Activated naive CD8-positive, alpha-beta T cell treated with anti-CD3 and anti-CD28 coated beads for 36 hours (primary cell): ENCODE data around the gene POMGNT2. TPM values are rescaled to one million over a fixed set of nuclear protein-coding genes. Genes with fewer than 3 reads are reported as not detected.
"Not testable (repeated sequence)": the region's sequence is repeated elsewhere in the genome, so short reads cannot be mapped to it uniquely, and the experiment has no call there.

Experiments
- DNase-seq: peaks from one replicate; pipeline ENCODE4 v3.0.0; 2021
- H3K27ac Mint-ChIP-seq: one replicate; pipeline ENCODE4 v1.8.0; 2022; ENCODE audit warnings: mild to moderate bottlenecking, moderate library complexity, mixed read lengths
- H3K27me3 Mint-ChIP-seq: one replicate; pipeline ENCODE4 v1.8.0; 2022; ENCODE audit warnings: mild to moderate bottlenecking, mixed read lengths
- H3K36me3 Mint-ChIP-seq: one replicate; pipeline ENCODE4 v1.8.0; 2021; ENCODE audit warnings: mild to moderate bottlenecking, mixed read lengths
- H3K4me1 Mint-ChIP-seq: one replicate; pipeline ENCODE4 v1.8.0; 2021; ENCODE audit warnings: mixed read lengths
- H3K4me3 Mint-ChIP-seq: one replicate; pipeline ENCODE4 v1.8.0; 2022; ENCODE audit warnings: mild to moderate bottlenecking, moderate library complexity, mixed read lengths
- H3K9me3 Mint-ChIP-seq: one replicate; pipeline ENCODE4 v1.8.0; 2022; ENCODE audit warnings: mixed read lengths
- total RNA-seq, 2 experiments: library from RNA; stranded (reverse); gene quantifications; one replicate each; pipeline ENCODE4 v1.2.3, GENCODE V29; 2021

The POMGNT2 gene
- total RNA-seq, 2 experiments from 2014 or later: 12.1 to 13.3 TPM

DNA sequence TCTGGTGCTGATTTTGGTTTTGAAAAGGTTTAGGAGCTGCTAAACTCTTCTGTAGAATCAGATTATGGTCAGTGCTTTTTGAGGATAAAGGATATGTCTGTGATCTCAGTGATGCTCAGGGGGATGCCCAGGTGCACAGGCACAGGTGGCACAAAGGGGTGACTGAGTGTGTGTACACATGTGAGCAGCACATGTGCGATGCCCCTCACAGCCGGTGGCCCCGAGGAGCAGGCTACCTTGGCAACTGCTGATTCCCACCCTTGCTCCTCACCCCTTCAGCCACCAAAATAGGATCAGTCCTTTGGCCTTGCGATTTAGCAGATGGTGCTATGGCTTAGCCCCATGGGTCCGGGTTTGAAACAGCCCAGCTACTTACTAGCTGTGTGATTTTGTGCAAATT lies 51.1 kb downstream of the POMGNT2 start:
- no peak for DNase-seq
- Mint-ChIP-seq H3K9me3 (peaks cover 20% of the 10 kb centered on the region), H3K36me3 (peaks cover 4% of the 10 kb centered on the region), H3K4me3 (no peak overlapping the region), H3K27ac (no peak overlapping the region), H3K4me1 (peaks cover 1% of the 10 kb centered on the region), H3K27me3 (no peaks in the 10 kb centered on the region)

DNA sequence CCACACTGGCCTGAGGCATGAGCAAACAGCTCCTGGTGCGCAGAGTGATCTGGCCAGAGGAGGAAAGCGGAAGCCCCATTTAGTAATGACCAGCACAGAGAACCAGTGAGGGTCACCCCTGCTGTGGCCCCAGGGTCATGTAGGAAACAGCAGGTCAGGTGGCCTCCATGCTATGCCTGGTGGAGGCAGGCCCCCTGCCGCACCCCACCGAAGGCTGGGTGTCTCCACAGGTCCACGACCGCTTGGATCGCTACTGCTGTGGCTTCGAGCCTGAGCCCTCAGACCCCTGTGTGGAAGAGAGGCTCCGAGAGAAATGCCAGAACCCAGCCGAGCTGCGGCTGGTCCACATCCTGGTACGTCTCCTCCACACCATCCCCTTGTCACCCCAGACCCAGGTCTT lies 52.6 kb downstream of the POMGNT2 start:
- Mint-ChIP-seq H3K4me3 (no peak overlapping the region), H3K27ac (no peak overlapping the region), H3K27me3 (no peaks in the 10 kb centered on the region), H3K4me1 (no peaks in the 10 kb centered on the region), H3K9me3 (peaks cover 28% of the 10 kb centered on the region), H3K36me3 (peaks cover 5% of the 10 kb centered on the region)
- DNase-seq: no peak

DNA sequence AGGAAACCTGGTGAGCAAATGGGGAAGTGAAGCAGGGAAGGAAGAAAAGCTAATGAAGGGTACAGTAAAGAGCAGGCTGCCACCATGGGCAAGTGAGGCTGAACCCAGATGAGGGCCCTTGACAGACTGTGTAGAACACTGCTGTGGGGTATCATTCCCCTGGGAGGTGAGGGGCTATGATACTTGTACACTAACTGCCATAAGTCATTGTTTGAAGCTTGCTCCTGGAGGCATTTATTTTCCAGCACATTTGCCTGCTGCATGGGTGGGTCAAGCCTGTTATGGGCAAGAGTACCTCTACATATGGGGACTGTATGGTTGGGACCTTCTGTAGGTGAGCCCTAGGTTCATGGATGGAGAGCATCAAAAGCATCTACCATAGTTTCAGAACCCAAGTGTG lies 57.4 kb downstream of the POMGNT2 start:
- Mint-ChIP-seq H3K27me3 (no peaks in the 10 kb centered on the region), H3K36me3 (peaks cover 15% of the 10 kb centered on the region), H3K27ac (no peak overlapping the region), H3K4me1 (no peaks in the 10 kb centered on the region), H3K4me3 (no peak overlapping the region), H3K9me3 (peaks cover 44% of the 10 kb centered on the region)
- DNase-seq: no peak

DNA sequence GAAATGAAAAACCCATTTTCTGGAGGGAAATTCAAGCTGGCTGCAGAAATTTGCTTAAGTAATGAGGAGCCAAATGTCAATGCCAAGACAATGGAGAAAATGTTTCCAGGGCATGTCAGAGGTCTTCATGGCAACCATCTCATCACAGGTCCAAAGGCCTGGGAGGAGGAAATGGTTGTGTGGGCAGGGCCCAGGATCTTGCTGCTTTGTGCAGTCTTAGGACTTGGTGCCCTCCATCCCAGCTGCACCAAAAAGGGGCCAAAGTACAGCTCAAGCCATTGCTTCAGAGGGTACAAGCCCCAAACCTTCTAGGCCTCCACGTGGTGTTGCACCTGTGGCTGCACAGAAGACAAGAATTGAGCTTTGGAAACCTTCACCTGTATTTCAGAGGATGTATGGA lies 59.3 kb downstream of the POMGNT2 start:
- peaks cover 15% of the 10 kb centered on the region for H3K36me3 Mint-ChIP-seq

DNA sequence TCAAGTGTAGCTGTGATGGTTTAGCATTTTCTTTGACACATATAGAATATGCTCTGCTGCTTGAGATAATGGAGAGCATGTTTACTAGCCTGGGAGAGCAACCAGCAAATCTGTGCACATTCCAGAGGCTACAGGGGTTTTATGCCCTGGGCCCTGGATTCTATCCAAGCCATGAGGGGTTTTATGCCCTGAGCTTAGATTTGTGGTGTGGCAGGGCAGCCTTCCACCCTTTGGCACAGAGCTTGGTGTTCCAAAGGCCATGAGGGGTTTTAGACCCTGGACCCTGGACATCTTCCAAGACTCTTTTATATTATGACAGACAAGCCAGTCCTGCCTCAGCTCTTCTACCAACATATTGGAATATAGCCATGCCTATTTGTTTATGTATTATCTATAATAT lies 60.8 kb downstream of the POMGNT2 start:
- DNase-seq, H3K4me3 Mint-ChIP-seq, H3K27ac Mint-ChIP-seq, H3K27me3 Mint-ChIP-seq, H3K4me1 Mint-ChIP-seq: not testable (repeated sequence)
- Mint-ChIP-seq H3K9me3 (peaks cover 25% of the 10 kb centered on the region), H3K36me3 (peaks cover 10% of the 10 kb centered on the region)

More for the DNA sequence above, 59.3 kb downstream of the POMGNT2 start:
- DNase-seq: no peak
- Mint-ChIP-seq H3K27ac (no peak overlapping the region), H3K9me3 (peaks cover 34% of the 10 kb centered on the region), H3K4me1 (no peaks in the 10 kb centered on the region), H3K27me3 (no peaks in the 10 kb centered on the region), H3K4me3 (no peak overlapping the region)

DNA sequence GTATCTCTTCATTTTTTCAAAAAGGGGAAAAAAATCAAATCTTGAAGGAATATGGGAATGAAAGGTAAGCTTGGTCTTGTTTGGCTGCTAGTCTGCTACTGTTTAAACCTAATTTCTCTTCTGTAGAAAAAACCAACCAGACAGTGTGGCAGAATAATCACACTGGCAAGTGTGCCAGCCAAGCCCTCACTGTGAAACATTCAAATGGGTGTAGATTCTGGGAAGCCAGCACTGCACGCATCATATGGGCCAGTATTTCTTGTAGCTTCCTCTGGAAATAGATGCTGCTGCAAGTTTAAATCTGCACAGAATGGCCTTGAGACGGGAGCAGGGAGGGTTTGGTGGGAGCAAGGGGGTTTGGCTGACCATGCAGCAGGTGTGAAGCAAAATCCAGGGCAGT lies 62.1 kb downstream of the POMGNT2 start:
- Mint-ChIP-seq H3K27me3 (no peaks in the 10 kb centered on the region), H3K27ac (no peak overlapping the region), H3K4me1 (no peaks in the 10 kb centered on the region), H3K4me3 (no peak overlapping the region), H3K36me3 (peaks cover 10% of the 10 kb centered on the region), H3K9me3 (peaks cover 18% of the 10 kb centered on the region)
- DNase-seq: no peak

DNA sequence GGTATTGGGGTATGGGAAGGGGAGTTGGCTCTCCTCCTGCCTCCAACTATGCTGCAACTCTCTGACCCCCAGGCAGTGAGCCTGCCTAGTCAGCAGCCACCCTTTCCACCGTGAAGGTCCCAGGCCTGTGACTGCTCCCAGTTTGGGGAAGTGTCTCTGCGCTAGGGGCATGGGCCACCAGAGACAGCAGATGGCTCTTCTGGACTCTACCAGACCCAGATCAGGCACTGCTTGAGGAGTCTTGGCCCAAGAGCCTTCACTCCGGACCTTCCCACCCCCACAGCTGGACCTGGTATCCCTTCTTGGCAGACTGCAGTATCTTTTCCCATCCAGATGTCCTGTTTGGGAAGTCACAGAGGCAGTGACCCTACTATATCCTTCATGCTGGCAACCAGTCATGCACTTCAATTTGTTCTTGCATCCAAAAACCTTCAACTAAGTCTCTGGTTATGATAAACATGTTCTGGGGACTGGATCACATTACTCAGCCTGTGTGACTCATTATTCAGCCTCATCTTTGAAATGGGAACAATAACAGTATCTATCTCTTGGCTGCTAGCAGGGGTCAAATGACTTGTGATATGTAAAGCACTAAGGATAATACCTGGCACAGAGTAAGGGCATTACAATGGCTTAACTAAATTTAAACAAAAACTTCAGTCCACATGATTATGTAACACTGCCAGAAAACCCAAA lies 62.7 kb downstream of the POMGNT2 start:
- H3K4me3 Mint-ChIP-seq: no peak overlapping the region
- no peak overlapping the region for H3K27ac Mint-ChIP-seq
- H3K27me3 Mint-ChIP-seq: no peaks in the 10 kb centered on the region
- no peak for DNase-seq
- peaks cover 9% of the 10 kb centered on the region for H3K36me3 Mint-ChIP-seq
- H3K4me1 Mint-ChIP-seq: peaks cover 4% of the 10 kb centered on the region
- peaks cover 15% of the 10 kb centered on the region for H3K9me3 Mint-ChIP-seq

DNA sequence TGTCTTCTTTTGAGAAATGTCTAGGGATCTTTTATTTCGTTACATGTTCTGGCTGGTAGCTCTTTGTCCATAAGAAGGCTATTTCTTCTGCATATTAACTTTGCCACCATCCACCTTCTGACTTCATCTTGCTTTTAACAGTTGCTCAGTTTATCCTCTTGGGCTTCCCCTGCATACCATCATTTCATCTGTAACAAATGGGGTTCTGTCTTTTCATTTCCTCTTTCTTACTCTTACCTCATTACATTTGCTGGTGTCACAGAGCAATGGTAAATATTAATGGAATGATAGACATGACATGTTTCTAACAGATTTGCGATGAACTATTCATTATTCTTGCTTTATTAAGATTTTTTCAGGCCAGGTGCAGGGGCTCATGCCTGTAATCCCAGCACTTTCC lies 64.4 kb downstream of the POMGNT2 start:
- H3K27ac Mint-ChIP-seq: no peak overlapping the region
- H3K4me1 Mint-ChIP-seq: peaks cover 13% of the 10 kb centered on the region
- peaks cover 3% of the 10 kb centered on the region for H3K36me3 Mint-ChIP-seq
- no peak overlapping the region for H3K4me3 Mint-ChIP-seq
- peaks cover 10% of the 10 kb centered on the region for H3K9me3 Mint-ChIP-seq
- H3K27me3 Mint-ChIP-seq: no peaks in the 10 kb centered on the region
- DNase-seq: no peak

DNA sequence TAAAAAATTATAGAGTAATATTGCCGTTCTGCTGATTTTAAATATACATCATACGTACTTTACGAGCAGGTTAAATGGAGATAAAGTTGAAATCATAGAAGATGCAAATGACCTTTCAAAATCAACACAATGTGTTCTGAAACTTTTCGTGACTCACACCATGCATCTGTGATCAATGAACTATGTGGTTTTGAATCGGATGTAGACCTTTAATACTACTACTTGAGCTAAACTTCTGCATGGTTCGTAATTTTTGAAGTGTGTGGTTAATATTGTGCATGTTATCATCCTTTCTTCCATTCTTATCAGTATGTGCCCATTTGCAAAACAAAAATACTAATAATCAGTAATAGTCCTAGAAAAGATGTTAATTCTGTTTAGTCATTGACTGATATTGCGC lies 67.9 kb downstream of the POMGNT2 start:
- Mint-ChIP-seq H3K9me3 (no peaks in the 10 kb centered on the region), H3K4me3 (no peak overlapping the region), H3K27me3 (no peaks in the 10 kb centered on the region), H3K36me3 (no peaks in the 10 kb centered on the region), H3K27ac (no peak overlapping the region), H3K4me1 (peaks cover 13% of the 10 kb centered on the region)
- DNase-seq: no peak

DNA sequence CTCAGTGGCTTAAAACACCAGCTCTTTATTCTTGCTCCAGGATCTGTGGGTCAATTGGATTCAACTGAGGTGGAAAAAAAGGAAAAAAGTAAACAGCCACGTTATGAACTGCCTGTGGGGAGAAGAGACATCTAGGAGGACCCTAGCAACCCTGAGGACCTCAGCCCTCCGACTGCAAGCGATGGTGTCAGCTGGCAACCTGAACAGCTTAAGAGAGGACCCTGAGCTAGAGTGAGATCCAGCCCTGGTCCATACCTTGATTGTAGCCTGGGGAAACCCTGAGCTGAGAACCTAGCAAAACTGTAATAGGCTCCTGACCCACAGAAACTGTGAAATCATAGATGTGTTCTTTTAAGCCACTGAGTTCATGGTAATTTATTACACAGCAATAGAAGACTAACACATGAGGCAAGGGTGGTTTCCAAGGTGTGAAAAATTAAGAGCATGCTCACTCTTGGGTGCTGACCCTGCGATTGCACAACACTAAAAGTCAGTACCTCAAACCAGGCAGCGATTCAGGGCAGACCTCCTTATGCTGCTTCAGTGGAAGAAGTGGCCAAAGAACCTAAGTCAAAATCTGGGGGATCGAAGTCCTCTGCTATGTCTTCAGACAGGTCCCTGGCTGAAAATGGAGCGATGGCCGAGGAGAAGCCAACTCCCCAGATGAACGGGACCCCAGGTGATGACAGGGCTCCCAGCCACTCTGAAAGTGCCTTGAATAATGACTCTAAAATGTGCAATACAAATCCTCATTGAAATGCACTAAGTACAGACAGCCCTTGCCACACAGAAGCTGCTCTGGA lies 69.1 kb downstream of the POMGNT2 start:
- Mint-ChIP-seq H3K36me3 (no peaks in the 10 kb centered on the region), H3K27ac (no peak overlapping the region), H3K4me3 (no peak overlapping the region), H3K4me1 (peaks cover 13% of the 10 kb centered on the region), H3K9me3 (no peaks in the 10 kb centered on the region), H3K27me3 (no peaks in the 10 kb centered on the region)
- DNase-seq: no peak

DNA sequence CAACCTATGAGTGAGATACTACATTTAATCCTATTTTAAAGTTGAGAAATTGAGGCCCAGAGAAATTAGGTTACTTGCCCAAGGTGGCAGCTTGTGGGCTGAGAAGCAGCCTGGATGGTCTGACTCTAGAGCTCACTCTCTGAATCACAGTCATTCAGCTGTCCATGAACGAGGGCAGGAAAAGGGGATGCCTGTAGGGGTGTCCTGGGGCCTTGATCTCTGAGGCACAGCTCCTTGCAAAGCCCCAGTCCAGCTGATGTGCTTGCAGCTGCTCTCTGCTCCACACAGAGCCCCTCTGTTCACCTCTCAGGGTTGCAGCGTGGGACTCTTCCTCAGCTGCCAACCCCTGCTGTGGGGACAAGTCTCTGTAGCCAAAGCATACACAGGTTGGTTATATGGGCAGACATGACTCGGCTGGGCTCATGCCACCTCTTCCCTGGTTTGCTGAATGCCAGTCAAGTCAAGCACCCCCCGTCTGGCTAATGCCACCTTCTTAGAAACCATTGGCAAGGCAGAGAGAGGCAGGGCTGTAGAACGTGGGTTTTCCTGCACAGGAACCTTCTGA lies 70.0 kb downstream of the POMGNT2 start:
- DNase-seq: no peak
- no peak overlapping the region for H3K27ac Mint-ChIP-seq
- no peaks in the 10 kb centered on the region for H3K9me3 Mint-ChIP-seq
- no peaks in the 10 kb centered on the region for H3K36me3 Mint-ChIP-seq
- H3K4me3 Mint-ChIP-seq: no peak overlapping the region
- H3K4me1 Mint-ChIP-seq: peaks cover 13% of the 10 kb centered on the region
- H3K27me3 Mint-ChIP-seq: no peaks in the 10 kb centered on the region

DNA sequence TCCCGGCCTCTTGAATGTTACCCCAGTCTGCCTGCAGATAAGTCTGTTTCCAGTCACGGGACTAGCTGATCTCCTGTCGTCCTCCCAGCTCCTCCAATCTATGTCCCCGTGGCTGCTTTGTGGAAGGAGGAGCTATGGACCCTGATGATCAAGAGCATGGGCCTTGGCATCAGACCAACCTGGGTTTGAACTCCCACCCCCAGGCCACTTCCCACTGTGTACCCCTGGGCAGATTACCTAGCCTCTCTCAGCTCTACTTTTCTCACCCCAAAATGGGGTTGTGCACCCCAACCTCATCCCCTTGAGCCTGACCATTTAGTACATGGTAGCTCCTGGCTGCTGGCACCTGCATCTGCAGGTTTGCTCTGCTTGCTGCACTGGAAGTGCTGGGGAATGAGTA lies 71.0 kb downstream of the POMGNT2 start:
- Mint-ChIP-seq H3K27ac (no peak overlapping the region), H3K9me3 (no peaks in the 10 kb centered on the region), H3K36me3 (no peaks in the 10 kb centered on the region), H3K4me3 (no peak overlapping the region), H3K4me1 (peaks cover 13% of the 10 kb centered on the region), H3K27me3 (no peaks in the 10 kb centered on the region)
- no peak for DNase-seq

DNA sequence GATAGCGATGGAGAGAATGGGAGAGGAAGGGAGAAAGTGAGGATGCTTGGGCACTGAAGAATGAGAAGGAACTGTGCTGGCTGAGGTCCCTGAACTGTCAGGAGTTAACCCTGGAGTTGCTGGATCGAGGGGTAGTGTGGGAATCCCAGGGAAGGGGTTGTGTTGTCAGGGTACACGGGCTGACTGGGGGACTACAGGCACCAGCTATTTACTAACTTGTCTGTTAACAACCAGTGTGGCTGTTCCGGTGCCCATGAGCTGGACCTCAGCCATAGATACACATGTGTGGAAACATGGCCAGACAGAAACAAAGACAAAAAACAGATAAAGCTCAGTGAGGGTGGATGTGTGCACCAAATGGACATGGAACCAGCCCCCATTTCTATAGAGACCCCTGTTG lies 71.7 kb downstream of the POMGNT2 start:
- Mint-ChIP-seq H3K4me1 (peaks cover 16% of the 10 kb centered on the region), H3K4me3 (no peak overlapping the region), H3K27me3 (no peaks in the 10 kb centered on the region), H3K27ac (no peak overlapping the region), H3K9me3 (no peaks in the 10 kb centered on the region), H3K36me3 (no peaks in the 10 kb centered on the region)
- DNase-seq: no peak

DNA sequence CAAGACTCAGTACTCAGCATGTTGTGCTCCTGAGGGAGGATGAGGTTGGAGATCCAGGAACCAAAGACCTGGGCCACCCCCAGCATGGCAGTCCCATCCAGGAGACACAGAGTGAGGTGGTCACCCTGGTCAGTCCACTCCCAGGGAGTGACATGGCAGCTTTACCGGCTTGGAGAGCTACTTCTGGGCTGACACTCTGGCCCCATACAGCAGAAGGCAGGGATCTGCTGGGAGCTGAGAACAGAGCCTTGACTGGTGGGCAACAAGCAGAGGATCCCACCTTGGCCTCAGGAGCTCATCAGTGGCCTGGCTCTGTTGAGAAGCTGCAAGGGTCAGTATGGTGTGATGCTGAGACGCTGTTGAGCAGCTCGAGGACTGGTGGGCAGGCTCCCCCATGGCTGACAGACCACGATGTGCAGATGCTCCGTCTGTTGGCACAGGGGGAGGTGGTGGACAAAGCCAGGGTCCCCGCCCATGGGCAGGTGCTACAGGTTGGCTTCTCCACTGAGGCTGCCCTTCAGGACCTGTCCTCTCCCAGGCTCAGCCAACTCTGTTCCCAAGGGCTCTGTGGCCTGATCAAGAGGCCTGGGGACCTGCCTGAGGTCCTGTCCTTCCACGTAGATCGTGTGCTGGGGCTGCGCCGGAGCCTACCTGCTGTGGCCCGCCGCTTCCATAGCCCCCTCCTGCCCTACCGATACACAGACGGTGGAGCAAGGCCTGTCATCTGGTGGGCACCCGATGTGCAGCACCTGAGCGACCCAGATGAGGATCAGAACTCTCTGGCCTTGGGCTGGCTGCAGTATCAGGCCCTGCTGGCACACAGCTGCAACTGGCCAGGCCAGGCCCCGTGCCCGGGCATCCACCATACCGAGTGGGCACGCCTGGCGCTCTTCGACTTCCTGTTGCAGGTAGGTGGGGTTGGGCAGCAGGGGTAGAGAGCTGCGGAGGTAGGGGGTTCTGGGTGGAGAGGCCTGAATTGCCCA lies 72.9 kb downstream of the POMGNT2 start:
- DNase-seq: no peak
- no peaks in the 10 kb centered on the region for H3K27me3 Mint-ChIP-seq
- no peak overlapping the region for H3K4me3 Mint-ChIP-seq
- H3K9me3 Mint-ChIP-seq: no peaks in the 10 kb centered on the region
- no peaks in the 10 kb centered on the region for H3K36me3 Mint-ChIP-seq
- peaks cover 11% of the 10 kb centered on the region for H3K4me1 Mint-ChIP-seq
- no peak overlapping the region for H3K27ac Mint-ChIP-seq
